ENCODE results near the gene FGF22. TPM values are rescaled to one million over a fixed set of nuclear protein-coding genes. Genes with fewer than 3 reads are reported as not detected.

Gene FGF22
- total RNA-seq, 6 donors from 2014 or later, result 0.40 to 6.3 (median 1.2) TPM; not detected in 1

GRCh38 chr19:645912-646778, 6.5 kb downstream of the FGF22 start:
- Histone ChIP-seq H3K27me3 (no peaks in the 10 kb centered on the region), H3K4me3 (no peak overlapping the region), H3K9me3 (no peaks in the 10 kb centered on the region), H3K36me3 (peaks cover 17 to 69% (median 59%) of the 10 kb centered on the region in 4 donors), H3K27ac (no peak overlapping the region), H3K4me1 (no peaks in the 10 kb centered on the region)
- DNase-seq (peak in 1 of 2 donors; percentile 77), ATAC-seq (ENCODE audit: low FRiP score in 2 of 2) (no peak)
- WGBS, 2 donors, result 94 to 97% methylated on average over 25 to 55 of the region's 62 CpGs
- TF ChIP-seq, protein P1, sequence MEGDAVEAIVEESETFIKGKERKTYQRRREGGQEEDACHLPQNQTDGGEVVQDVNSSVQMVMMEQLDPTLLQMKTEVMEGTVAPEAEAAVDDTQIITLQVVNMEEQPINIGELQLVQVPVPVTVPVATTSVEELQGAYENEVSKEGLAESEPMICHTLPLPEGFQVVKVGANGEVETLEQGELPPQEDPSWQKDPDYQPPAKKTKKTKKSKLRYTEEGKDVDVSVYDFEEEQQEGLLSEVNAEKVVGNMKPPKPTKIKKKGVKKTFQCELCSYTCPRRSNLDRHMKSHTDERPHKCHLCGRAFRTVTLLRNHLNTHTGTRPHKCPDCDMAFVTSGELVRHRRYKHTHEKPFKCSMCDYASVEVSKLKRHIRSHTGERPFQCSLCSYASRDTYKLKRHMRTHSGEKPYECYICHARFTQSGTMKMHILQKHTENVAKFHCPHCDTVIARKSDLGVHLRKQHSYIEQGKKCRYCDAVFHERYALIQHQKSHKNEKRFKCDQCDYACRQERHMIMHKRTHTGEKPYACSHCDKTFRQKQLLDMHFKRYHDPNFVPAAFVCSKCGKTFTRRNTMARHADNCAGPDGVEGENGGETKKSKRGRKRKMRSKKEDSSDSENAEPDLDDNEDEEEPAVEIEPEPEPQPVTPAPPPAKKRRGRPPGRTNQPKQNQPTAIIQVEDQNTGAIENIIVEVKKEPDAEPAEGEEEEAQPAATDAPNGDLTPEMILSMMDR (IDR thresholded peaks at IDR 0.05), result no peak
- TF ChIP-seq EP300 (IDR thresholded peaks at IDR 0.05) (no peak), POLR2AphosphoS5 (IDR thresholded peaks at IDR 0.05) (no peak), POLR2A (IDR thresholded peaks at IDR 0.05) (no peak)

DNA sequence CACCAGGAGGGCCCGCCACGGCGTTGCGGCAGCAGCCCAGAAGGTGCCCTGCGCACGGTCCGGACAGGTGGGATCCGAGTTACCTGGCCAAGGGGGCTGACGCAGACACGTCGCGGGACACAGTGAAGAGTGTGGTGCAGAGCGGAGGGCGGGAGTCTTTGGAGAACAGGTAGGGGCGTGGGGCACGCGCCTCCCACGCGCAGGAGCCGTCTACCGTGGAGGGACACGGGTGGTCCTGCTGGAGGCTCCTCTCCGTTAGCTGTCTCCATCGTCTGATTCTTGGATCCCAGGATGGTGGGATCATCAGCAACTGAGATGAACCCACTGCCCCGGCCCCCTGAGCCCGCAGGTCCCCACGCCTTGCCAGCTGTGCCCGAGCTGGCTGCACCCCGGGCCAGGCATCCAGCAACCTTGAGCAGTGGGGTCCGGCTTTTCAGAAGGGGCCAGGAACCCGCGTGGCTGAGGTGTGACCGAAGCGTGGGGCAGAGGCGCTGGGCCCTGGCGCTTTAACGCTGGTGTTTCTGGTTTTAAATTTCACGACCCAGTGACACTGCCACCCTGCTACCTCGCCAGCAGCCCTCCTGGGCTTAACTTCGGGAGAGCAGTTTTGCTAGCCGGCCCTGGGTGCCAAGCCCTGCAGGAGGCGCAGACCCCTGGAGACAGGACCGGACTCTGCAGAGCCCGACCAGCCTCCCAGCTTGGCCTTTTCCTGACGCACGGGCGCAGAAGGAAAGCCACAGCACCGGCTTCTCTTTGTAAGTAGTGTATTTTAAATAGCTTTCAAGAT, 7.3 kb downstream of the FGF22 start:
- DNase-seq (peak in 1 of 2 donors; percentile 81), ATAC-seq (ENCODE audit: low FRiP score in 2 of 2) (no peak)
- H3K27ac ChIP-seq, result no peak overlapping the region
- TF ChIP-seq EP300 (IDR thresholded peaks at IDR 0.05) (no peak), POLR2A (IDR thresholded peaks at IDR 0.05) (no peak), POLR2AphosphoS5 (IDR thresholded peaks at IDR 0.05) (no peak)
- TF ChIP-seq, protein P1 (IDR thresholded peaks at IDR 0.05), result no peak
- no peaks in the 10 kb centered on the region for H3K27me3 ChIP-seq
- H3K9me3 ChIP-seq, result no peaks in the 10 kb centered on the region
- WGBS, 2 donors, result 92 to 94% methylated on average over 21 to 42 of the region's 48 CpGs
- H3K36me3 ChIP-seq, result peaks cover 24 to 77% (median 67%) of the 10 kb centered on the region in 4 donors
- no peak overlapping the region for H3K4me3 ChIP-seq
- no peaks in the 10 kb centered on the region for H3K4me1 ChIP-seq

GRCh38 chr19:647566-648284, 8.0 kb downstream of the FGF22 start:
- Histone ChIP-seq H3K4me1 (no peaks in the 10 kb centered on the region), H3K4me3 (no peak overlapping the region), H3K36me3 (peaks cover 24 to 85% (median 73%) of the 10 kb centered on the region in 4 donors), H3K27me3 (no peaks in the 10 kb centered on the region), H3K9me3 (no peaks in the 10 kb centered on the region), H3K27ac (no peak overlapping the region)
- WGBS, 2 donors, result 93 to 94% methylated on average over 50 to 52 of the region's 52 CpGs
- ATAC-seq (ENCODE audit: low FRiP score in 2 of 2), result no peak
- TF ChIP-seq POLR2A (IDR thresholded peaks at IDR 0.05), result no peak
- TF ChIP-seq POLR2AphosphoS5 (IDR thresholded peaks at IDR 0.05), result no peak
- TF ChIP-seq, protein P1 (IDR thresholded peaks at IDR 0.05), result no peak
- TF ChIP-seq EP300 (IDR thresholded peaks at IDR 0.05), result no peak
- peak in 1 of 2 donors; percentile 83 for DNase-seq

GRCh38 chr19:648305-648704, 8.6 kb downstream of the FGF22 start:
- Histone ChIP-seq H3K36me3 (peaks cover 27 to 90% (median 78%) of the 10 kb centered on the region in 4 donors), H3K4me1 (no peaks in the 10 kb centered on the region), H3K4me3 (no peak overlapping the region), H3K27ac (no peak overlapping the region), H3K9me3 (no peaks in the 10 kb centered on the region), H3K27me3 (no peaks in the 10 kb centered on the region)
- no peak for ATAC-seq (ENCODE audit: low FRiP score in 2 of 2)
- TF ChIP-seq POLR2AphosphoS5 (IDR thresholded peaks at IDR 0.05) (no peak), POLR2A (IDR thresholded peaks at IDR 0.05) (no peak), EP300 (IDR thresholded peaks at IDR 0.05) (no peak)
- TF ChIP-seq, protein P1 (IDR thresholded peaks at IDR 0.05), result no peak
- 89 to 91% methylated on average over 10 to 24 of the region's 29 CpGs for WGBS, 2 donors
- peak in 1 of 2 donors; percentile 79 for DNase-seq

All from upper lobe of left lung (tissue), 6 donors.